Right atrium auricular region (tissue), 2 donors: ENCODE measurements around the gene NDST1. TPM values are rescaled to one million over a fixed set of nuclear protein-coding genes. Genes with fewer than 3 reads are reported as not detected.

Experiments used
- DNase-seq: peaks from one replicate; pipeline ENCODE4 v3.0.0-alpha.2; 2019; ENCODE audit warnings: low spot score
- H3K27ac ChIP-seq, 2 donors: fragments of 200-600 bp; sonication (generic); 1 replicate in 1 of 2; 2 replicates in 1 of 2; pipeline ENCODE4 v1.5.1; 2016 to 2019
- H3K27me3 ChIP-seq, 2 donors: fragments of 200-600 bp; sonication (generic); one replicate each; pipeline versions ENCODE4 v1.5.1 to v1.6.0; 2017 to 2019
- H3K36me3 ChIP-seq: fragments of 200-600 bp; sonication (generic); one replicate; pipeline ENCODE4 v1.5.1; 2016
- H3K4me1 ChIP-seq, 2 donors: fragments of 200-600 bp; sonication (generic); one replicate each; pipeline versions ENCODE4 v1.5.1 to v1.6.0; 2017 to 2019
- H3K4me3 ChIP-seq, 2 donors: fragments of 200-600 bp; sonication (generic); 1 replicate in 1 of 2; 2 replicates in 1 of 2; pipeline ENCODE4 v1.5.1; 2017 to 2019; ENCODE audit warnings: mild to moderate bottlenecking in 1 of 2, moderate library complexity in 1 of 2
- H3K9me3 ChIP-seq, 2 donors: fragments of 200-600 bp; sonication (generic); one replicate each; pipeline ENCODE4 v1.5.1; 2019
- CTCF ChIP-seq, 2 donors: fragments of 200-600 bp; sonication (generic); IDR thresholded peaks; one replicate each; pipeline ENCODE4 v1.5.1; 2019; ENCODE audit warnings: antibody characterized with exemption in 2 of 2
- total RNA-seq, 2 donors: library from RNA; depleted of rRNA; stranded (reverse); fragments of >200 nt; gene quantifications; one replicate each; pipeline ENCODE4 v1.1.0, GENCODE V29; 2016

Gene NDST1
- total RNA-seq, 2 donors from 2014 or later: 81.4 to 91.8 TPM

GRCh38 chr5:150573867-150574817, 66.2 kb downstream of the NDST1 start:
- DNase-seq: no peak
- Histone ChIP-seq H3K4me1 (no peaks in the 10 kb centered on the region), H3K4me3 (no peak overlapping the region), H3K36me3 (no peaks in the 10 kb centered on the region), H3K27me3 (no peaks in the 10 kb centered on the region), H3K9me3 (no peaks in the 10 kb centered on the region), H3K27ac (no peak overlapping the region)
- TF ChIP-seq CTCF (IDR thresholded peaks at IDR 0.05): no peak

GRCh38 chr5:150574818-150575547, 67.1 kb downstream of the NDST1 start:
- no peaks in the 10 kb centered on the region for H3K9me3 ChIP-seq
- no peak overlapping the region for H3K27ac ChIP-seq
- TF ChIP-seq CTCF (IDR thresholded peaks at IDR 0.05): no peak
- no peaks in the 10 kb centered on the region for H3K36me3 ChIP-seq
- H3K27me3 ChIP-seq: no peaks in the 10 kb centered on the region
- no peak overlapping the region for H3K4me3 ChIP-seq
- no peak for DNase-seq
- no peaks in the 10 kb centered on the region for H3K4me1 ChIP-seq

- no peak for TF ChIP-seq CTCF (IDR thresholded peaks at IDR 0.05)
- H3K27me3 ChIP-seq: no peaks in the 10 kb centered on the region
- no peaks in the 10 kb centered on the region for H3K9me3 ChIP-seq
- no peak overlapping the region for H3K4me3 ChIP-seq
- no peaks in the 10 kb centered on the region for H3K4me1 ChIP-seq
- no peak overlapping the region for H3K27ac ChIP-seq
- DNase-seq: no peak
- H3K36me3 ChIP-seq: no peaks in the 10 kb centered on the region
Observed at GRCh38 chr5:150575745-150576448, 68.0 kb downstream of the NDST1 start.

GRCh38 chr5:150576449-150576949, 68.6 kb downstream of the NDST1 start:
- Histone ChIP-seq H3K9me3 (no peaks in the 10 kb centered on the region), H3K4me1 (no peaks in the 10 kb centered on the region), H3K36me3 (no peaks in the 10 kb centered on the region), H3K27ac (no peak overlapping the region), H3K27me3 (no peaks in the 10 kb centered on the region), H3K4me3 (no peak overlapping the region)
- no peak for TF ChIP-seq CTCF (IDR thresholded peaks at IDR 0.05)
- DNase-seq: no peak

GRCh38 chr5:150577378-150578139, 69.6 kb downstream of the NDST1 start:
- H3K9me3 ChIP-seq: no peaks in the 10 kb centered on the region

More at GRCh38 chr5:150577378-150578139, 69.6 kb downstream of the NDST1 start:
- DNase-seq: no peak
- Histone ChIP-seq H3K36me3 (no peaks in the 10 kb centered on the region), H3K27me3 (no peaks in the 10 kb centered on the region), H3K4me3 (no peak overlapping the region), H3K4me1 (peaks cover 0 to 7% of the 10 kb centered on the region in 2 donors), H3K27ac (no peak overlapping the region)
- TF ChIP-seq CTCF (IDR thresholded peaks at IDR 0.05): no peak
